Lung (tissue), 13 donors: Measurements from ENCODE around the gene YPEL4. TPM values are rescaled to one million over a fixed set of nuclear protein-coding genes. Genes with fewer than 3 reads are reported as not detected.

Experiments used
- ATAC-seq: fragments of 200-7000 bp; cut with Tn5 transposase; one replicate; pipeline ENCODE4 v1.9.1; 2020; ENCODE audit warnings: moderate number of reproducible peaks; ENCODE audit not compliant: insufficient read depth, low FRiP score
- DNase-seq, 3 donors: peaks; one replicate each; pipeline ENCODE4 v3.0.0-alpha.2; 2013 to 2017
- H3K27ac ChIP-seq, 2 donors: one replicate each; pipeline ENCODE4 v1.5.1; 2013; ENCODE audit warnings: mild to moderate bottlenecking in 2 of 2, moderate library complexity in 2 of 2, control low read depth in 1 of 2, inconsistent platforms in 1 of 2, low read depth in 1 of 2, low read length in 1 of 2
- H3K27me3 ChIP-seq, 3 donors: one replicate each; pipeline ENCODE4 v1.5.1; 2013; ENCODE audit warnings: low read length in 2 of 3; ENCODE audit not compliant: control insufficient read depth in 3 of 3, insufficient read depth in 3 of 3
- H3K36me3 ChIP-seq, 4 donors: one replicate each; pipeline ENCODE4 v1.5.1; 2013; ENCODE audit warnings: low read length in 4 of 4, mild to moderate bottlenecking in 1 of 4, moderate library complexity in 1 of 4; ENCODE audit not compliant: control insufficient read depth in 4 of 4, insufficient read depth in 4 of 4
- H3K4me1 ChIP-seq, 5 donors: one replicate each; pipeline ENCODE4 v1.5.1; 2013; ENCODE audit warnings: low read length in 5 of 5, mild to moderate bottlenecking in 2 of 5, moderate library complexity in 1 of 5; ENCODE audit not compliant: control insufficient read depth in 5 of 5, insufficient read depth in 5 of 5
- H3K4me3 ChIP-seq: one replicate; pipeline ENCODE4 v1.5.1; 2013; ENCODE audit warnings: mild to moderate bottlenecking, control low read depth, moderate library complexity
- H3K9ac ChIP-seq, 2 donors: one replicate each; pipeline ENCODE4 v1.5.1; 2013; ENCODE audit warnings: low read length in 2 of 2, control low read depth in 1 of 2; ENCODE audit not compliant: insufficient read depth in 1 of 2
- H3K9me3 ChIP-seq, 4 donors: one replicate each; pipeline ENCODE4 v1.5.1; 2013; ENCODE audit warnings: low read length in 3 of 4, mild to moderate bottlenecking in 1 of 4, moderate library complexity in 1 of 4; ENCODE audit not compliant: control insufficient read depth in 4 of 4, insufficient read depth in 3 of 4
- CTCF ChIP-seq: IDR thresholded peaks from 2 replicates; pipeline ENCODE4 v1.5.1; 2012; ENCODE audit warnings: mild to moderate bottlenecking; ENCODE audit errors: control extremely low read depth, extremely low read depth
- WGBS, 2 donors: extraction: QIAGEN DNeasy Blood & Tissue Kit; methylation state at CpG; one replicate each; pipeline ENCODE4 v1.1.7; 2013; 5-methylcytosine and 5-hydroxymethylcytosine counted together
- polyA plus RNA-seq, 2 donors: library from polyadenylated mRNA; stranded (reverse); fragments of 200-250 nt; gene quantifications; one replicate each; pipeline ENCODE4 v1.2.1, GENCODE V29; 2013
- small RNA-seq: library from RNA; depleted of rRNA; stranded (forward); fragments of <200 nt; gene quantifications from one replicate; pipeline ENCODE3, GENCODE V24; 2014; ENCODE audit warnings: low replicate concordance
- total RNA-seq, 2 donors: library from RNA; depleted of rRNA in 1 of 2; stranded (reverse); fragments of >200 nt in 1 of 2; gene quantifications; one replicate each; pipeline ENCODE4 v1.2.1, GENCODE V29; 2014 to 2021
- donor health status: control.
- donor health status: control.
- donor health status: Bipolar disorder and iron deficiency.
- donor health status: healthy.
- donor health status: DM: yes; HTN: yes; CAD: no.

YPEL4 gene
- total and polyA plus RNA-seq, 4 donors, result 0.71 to 3.1 (median 1.4) TPM

- no peak for TF ChIP-seq CTCF
- Histone ChIP-seq H3K4me3 (peak within 1 kb of the TSS; percentile 62), H3K9me3 (no peaks in the 10 kb centered on the region), H3K4me1 (peaks cover 4 to 17% (median 11%) of the 10 kb centered on the region in 5 donors), H3K9ac (peak within 1 kb of the TSS; percentile 63 to 93), H3K27ac (peak within 1 kb of the TSS; percentile 70 to 94), H3K36me3 (peaks cover 0 to 7% (median 0%) of the 10 kb centered on the region in 4 donors), H3K27me3 (no peaks in the 10 kb centered on the region)
- DNase-seq (peak; percentile 74 to 75 (median 74)), ATAC-seq (peak; percentile 56)
- WGBS, 2 donors, result 17 to 24% methylated on average over 10 of the region's 10 CpGs
Measured at GRCh38 chr11:57597461-57597915, 52.2 kb downstream of the YPEL4 start, which contains the start of gene SERPING1. Gene SERPING1 (plus strand): TSS chr11:57597685. CDS start chr11:57598271, 586 bp downstream.

- no peak overlapping the region for H3K4me3 ChIP-seq
- peak overlapping the region in 1 of 2 donors; percentile 45 for H3K27ac ChIP-seq
- peaks cover 0 to 4% (median 0%) of the 10 kb centered on the region in 4 donors for H3K36me3 ChIP-seq
- no peaks in the 10 kb centered on the region for H3K9me3 ChIP-seq
- ATAC-seq (no peak), DNase-seq (no peak)
- WGBS, 2 donors, result 78 to 82% methylated on average over 5 of the region's 5 CpGs
- H3K9ac ChIP-seq, result no peak overlapping the region
- no peaks in the 10 kb centered on the region for H3K27me3 ChIP-seq
- no peak for TF ChIP-seq CTCF
- H3K4me1 ChIP-seq, result peaks cover 4 to 17% (median 11%) of the 10 kb centered on the region in 5 donors
Measured at GRCh38 chr11:57596266-57596885, 53.3 kb downstream of the YPEL4 start.

Small RNA genes within 50 kb of the gene (small RNA-seq; reads per million reads assigned to genes)
- 1,963 reads per million, percentile 99 among the genes with 10 or more reads in this experiment for gene MIR130A

Other genes with a start within 250 kb of the YPEL4 start
- gene SLC43A3, start 222.8 kb downstream of the YPEL4 start, total RNA-seq, result 100 to 1,000 TPM in 1 of 2 donors, 10 to 100 TPM in 1; 23.3 to 148 TPM
- gene SLC43A3, start 222.8 kb downstream of the YPEL4 start, polyA plus RNA-seq, result 100 to 1,000 TPM in 1 of 2 donors, 10 to 100 TPM in 1; 61.4 to 155 TPM
- gene RTN4RL2, start 189.4 kb downstream of the YPEL4 start, total RNA-seq, result 1 to 10 TPM in 1 of 2 donors, under 1 TPM in 1; 0.31 to 4.8 TPM
- gene RTN4RL2, start 189.4 kb downstream of the YPEL4 start, polyA plus RNA-seq, result 1 to 10 TPM; 1.5 to 1.8 TPM
- gene SLC43A1, start 134.2 kb downstream of the YPEL4 start, total RNA-seq, result 10 to 100 TPM; 18.5 to 18.7 TPM
- gene SLC43A1, start 134.2 kb downstream of the YPEL4 start, polyA plus RNA-seq, result 10 to 100 TPM; 10.3 to 14.8 TPM
- gene TIMM10, start 119.2 kb downstream of the YPEL4 start, total RNA-seq, result 10 to 100 TPM; 10.4 to 46.5 TPM
- gene TIMM10, start 119.2 kb downstream of the YPEL4 start, polyA plus RNA-seq, result 10 to 100 TPM; 45.1 to 64.7 TPM
- not detected for gene SMTNL1, start 112.3 kb downstream of the YPEL4 start, total RNA-seq
- gene SMTNL1, start 112.3 kb downstream of the YPEL4 start, polyA plus RNA-seq, result not detected
- gene UBE2L6, start 82.2 kb downstream of the YPEL4 start, total RNA-seq, result 10 to 100 TPM; 38.9 to 97.1 TPM
- 100 to 1,000 TPM in 1 of 2 donors, 10 to 100 TPM in 1; 44.9 to 129 TPM for gene UBE2L6, start 82.2 kb downstream of the YPEL4 start, polyA plus RNA-seq
- 100 to 1,000 TPM; 102 to 407 TPM for gene SERPING1, start 52.2 kb downstream of the YPEL4 start, total RNA-seq
- gene SERPING1, start 52.2 kb downstream of the YPEL4 start, polyA plus RNA-seq, result 100 to 1,000 TPM; 214 to 418 TPM
- gene CLP1, start 7.8 kb upstream of the YPEL4 start, total RNA-seq, result 10 to 100 TPM in 1 of 2 donors, 1 to 10 TPM in 1; 6.5 to 12.4 TPM
- gene CLP1, start 7.8 kb upstream of the YPEL4 start, polyA plus RNA-seq, result 10 to 100 TPM in 1 of 2 donors, 1 to 10 TPM in 1; 6.9 to 16.6 TPM
- 10 to 100 TPM; 37.5 to 63.2 TPM for gene ZDHHC5, start 18.2 kb upstream of the YPEL4 start, total RNA-seq
- 10 to 100 TPM; 28.7 to 48.4 TPM for gene ZDHHC5, start 18.2 kb upstream of the YPEL4 start, polyA plus RNA-seq
- gene MED19, start 62.3 kb upstream of the YPEL4 start, total RNA-seq, result 10 to 100 TPM; 12.0 to 14.9 TPM
- gene MED19, start 62.3 kb upstream of the YPEL4 start, polyA plus RNA-seq, result 10 to 100 TPM in 1 of 2 donors, 1 to 10 TPM in 1; 8.7 to 15.1 TPM
- gene TMX2, start 62.7 kb upstream of the YPEL4 start, total RNA-seq, result 10 to 100 TPM; 55.1 to 71.8 TPM
- 10 to 100 TPM; 51.7 to 89.6 TPM for gene TMX2, start 62.7 kb upstream of the YPEL4 start, polyA plus RNA-seq
- gene SELENOH, start 91.6 kb upstream of the YPEL4 start, total RNA-seq, result 100 to 1,000 TPM in 1 of 2 donors, 10 to 100 TPM in 1; 77.3 to 123 TPM
- 100 to 1,000 TPM; 155 TPM for gene SELENOH, start 91.6 kb upstream of the YPEL4 start, polyA plus RNA-seq
- not detected for gene BTBD18, start 101.9 kb upstream of the YPEL4 start, total RNA-seq
- not detected for gene BTBD18, start 101.9 kb upstream of the YPEL4 start, polyA plus RNA-seq
- 100 to 1,000 TPM; 197 to 423 TPM for gene CTNND1, start 111.9 kb upstream of the YPEL4 start, total RNA-seq
- gene CTNND1, start 111.9 kb upstream of the YPEL4 start, polyA plus RNA-seq, result 10 to 100 TPM; 36.5 to 59.9 TPM